Esophagus muscularis mucosa (tissue), 4 donors: Measurements from ENCODE around the gene HLCS. TPM values are rescaled to one million over a fixed set of nuclear protein-coding genes. Genes with fewer than 3 reads are reported as not detected.
A peak's percentile ranks its signal among the peaks of the same experiment; 100 is the strongest.

ENCODE experiments used
- DNase-seq: peaks from one replicate; pipeline ENCODE4 v3.0.0-alpha.2; 2017; ENCODE audit errors: extremely low spot score
- H3K27ac ChIP-seq, 4 donors: fragments of 200-600 bp; sonication (generic); replicated peaks in 1 of 4; 1 replicate in 3 of 4; 2 replicates in 1 of 4; pipeline ENCODE4 v1.5.1; 2016 to 2019; ENCODE audit warnings: mild to moderate bottlenecking in 1 of 4
- H3K27me3 ChIP-seq, 4 donors: fragments of 200-600 bp; sonication (generic); one replicate each; pipeline versions ENCODE4 v1.5.1 to v1.6.0; 2016 to 2019
- H3K36me3 ChIP-seq, 4 donors: fragments of 200-600 bp; sonication (generic); one replicate each; pipeline ENCODE4 v1.5.1; 2016 to 2019
- H3K4me1 ChIP-seq, 4 donors: fragments of 200-600 bp; sonication (generic); one replicate each; pipeline ENCODE4 v1.5.1; 2016 to 2019
- H3K4me3 ChIP-seq, 4 donors: fragments of 200-600 bp; sonication (generic); 1 replicate in 2 of 4; 2 replicates in 2 of 4; pipeline ENCODE4 v1.5.1; 2016 to 2019; ENCODE audit warnings: mild to moderate bottlenecking in 4 of 4, moderate library complexity in 1 of 4
- H3K9me3 ChIP-seq, 4 donors: fragments of 200-600 bp; sonication (generic); 1 replicate in 3 of 4; 2 replicates in 1 of 4; pipeline ENCODE4 v1.5.1; 2016 to 2019
- CTCF ChIP-seq, 3 experiments: fragments of 200-600 bp in 2 of 3; fragments of 450-650 bp in 1 of 3; sonication (generic) in 2 of 3; IDR thresholded peaks; one replicate each; pipeline ENCODE4 v1.5.1; 2017 to 2019; ENCODE audit warnings: antibody characterized with exemption in 3 of 3, mild to moderate bottlenecking in 2 of 3, moderate library complexity in 1 of 3
- EP300 ChIP-seq: sonication (generic); formaldehyde crosslinking; IDR thresholded peaks from one replicate; pipeline ENCODE4 v1.6.1; 2017; ENCODE audit warnings: antibody characterized with exemption
- POLR2A ChIP-seq: fragments of 450-650 bp; IDR thresholded peaks from one replicate; pipeline ENCODE4 v1.6.1; 2017; ENCODE audit warnings: antibody characterized with exemption, moderate library complexity, mild to moderate bottlenecking, low read depth
- POLR2AphosphoS5 ChIP-seq, 2 donors: sonication (generic); formaldehyde crosslinking; IDR thresholded peaks; one replicate each; pipeline ENCODE4 v1.6.1; 2017; ENCODE audit warnings: antibody characterized with exemption in 2 of 2
- WGBS: methylation state at CpG from one replicate; pipeline ENCODE4 v1.1.5; 2018; 5-methylcytosine and 5-hydroxymethylcytosine counted together
- intact Hi-C: fragments of 100-400 bp; cut with DNase I; formaldehyde crosslinking; loops from one replicate; pipeline ENCODE4 v1.15.1; 2023
- small RNA-seq, 3 donors: library from RNA; depleted of rRNA; stranded (forward); fragments of <200 nt; gene quantifications; one replicate each; pipeline ENCODE3, GENCODE V24; 2016
- total RNA-seq, 4 donors: library from RNA; depleted of rRNA; stranded (reverse); fragments of >200 nt; gene quantifications; one replicate each; pipeline versions ENCODE4 v1.1.0 to v1.2.1, GENCODE V29; 2016

HLCS gene
- total RNA-seq, 4 donors from 2014 or later, result 15.9 to 25.3 (median 22.0) TPM

- H3K27ac ChIP-seq, result no peak overlapping the region
- H3K4me1 ChIP-seq, result peaks cover 54 to 82% (median 73%) of the 10 kb centered on the region in 4 donors
- no peaks in the 10 kb centered on the region for H3K36me3 ChIP-seq
- no peak for DNase-seq
- TF ChIP-seq POLR2AphosphoS5 (IDR thresholded peaks at IDR 0.05), result no peak
- no peak for TF ChIP-seq POLR2A
- no peak for TF ChIP-seq EP300
- TF ChIP-seq CTCF (IDR thresholded peaks at IDR 0.05), result no peak
- peak overlapping the region; percentile 31 to 52 (median 47) for H3K4me3 ChIP-seq
- 11% methylated on average over 7 of the region's 65 CpGs for WGBS
- H3K9me3 ChIP-seq, result no peaks in the 10 kb centered on the region
- H3K27me3 ChIP-seq, result peaks cover 0 to 100% (median 94%) of the 10 kb centered on the region in 4 donors
- intact Hi-C loops, result no loop called here
Measured at GRCh38 chr21:36700971-36701755, 265.3 kb downstream of the HLCS start.

Small RNAs within 50 kb of the gene (small RNA-seq; reads per million reads assigned to genes)
- 0 reads per million in 3 donors for gene RF00019
- gene RNA5SP491, result 8.9 to 38.9 (median 13.9) reads per million in 3 donors

Other genes starting within 250 kb of the HLCS start
- not detected for gene RIPPLY3, start 40.0 kb upstream of the HLCS start, total RNA-seq
- 10 to 100 TPM; 20.3 to 30.7 (median 21.6) TPM for gene PIGP, start 106.4 kb upstream of the HLCS start, total RNA-seq
- 100 to 1,000 TPM in 2 of 4 donors, 10 to 100 TPM in 2; 86.0 to 162 (median 104) TPM for gene TTC3, start 106.6 kb upstream of the HLCS start, total RNA-seq